GM20000 (cell line): ENCODE results near the gene AKR1D1.
"Not testable (repeated sequence)": the region's sequence is repeated elsewhere in the genome, so short reads cannot be mapped to it uniquely, and the experiment has no call there.

Experiments
- DNase-seq: peaks from one replicate; pipeline ENCODE4 v3.0.0; 2012; ENCODE audit warnings: low spot score
- CTCF ChIP-seq: IDR thresholded peaks from 2 replicates; pipeline ENCODE4 v1.5.1; 2012; ENCODE audit warnings: mild to moderate bottlenecking, control low read depth; ENCODE audit errors: extremely low read depth, missing control alignments

The AKR1D1 gene

GRCh38 chr7:138033241-138033640 is 43.0 kb upstream of the AKR1D1 start:
- DNase-seq, result no peak

GRCh38 chr7:138036135-138036534 is 40.1 kb upstream of the AKR1D1 start:
- TF ChIP-seq CTCF, result no peak
- DNase-seq, result no peak

More at GRCh38 chr7:138033241-138033640, 43.0 kb upstream of the AKR1D1 start:
- no peak for TF ChIP-seq CTCF

- not testable (repeated sequence) for DNase-seq
Measured at GRCh38 chr7:138040063-138040462, 36.2 kb upstream of the AKR1D1 start.

GRCh38 chr7:138044897-138045296 is 31.4 kb upstream of the AKR1D1 start:
- no peak for TF ChIP-seq CTCF
- no peak for DNase-seq

- no peak for TF ChIP-seq CTCF
- no peak for DNase-seq
Measured at GRCh38 chr7:138047907-138048306, 28.4 kb upstream of the AKR1D1 start.

GRCh38 chr7:138049505-138050116 is 26.6 kb upstream of the AKR1D1 start:
- no peak for TF ChIP-seq CTCF

GRCh38 chr7:138051712-138052247 is 24.5 kb upstream of the AKR1D1 start:
- not testable (repeated sequence) for DNase-seq

More at GRCh38 chr7:138049505-138050116, 26.6 kb upstream of the AKR1D1 start:
- no peak for DNase-seq

- TF ChIP-seq CTCF, result no peak
- DNase-seq, result no peak
Measured at GRCh38 chr7:138052696-138053095, 23.6 kb upstream of the AKR1D1 start.

GRCh38 chr7:138055698-138056097 is 20.6 kb upstream of the AKR1D1 start:
- DNase-seq, result not testable (repeated sequence)
